GM04503 (cell line): ENCODE measurements around the gene SPRN.
"Not testable (repeated sequence)": the region's sequence is repeated elsewhere in the genome, so short reads cannot be mapped to it uniquely, and the experiment has no call there.

ENCODE experiments used
- DNase-seq: peaks from one replicate; pipeline ENCODE4 v3.0.0-alpha.2; 2012; ENCODE audit warnings: low read depth

SPRN gene

GRCh38 chr10:133384071-133384470 is 40.4 kb downstream of the SPRN start:
- no peak for DNase-seq

DNA sequence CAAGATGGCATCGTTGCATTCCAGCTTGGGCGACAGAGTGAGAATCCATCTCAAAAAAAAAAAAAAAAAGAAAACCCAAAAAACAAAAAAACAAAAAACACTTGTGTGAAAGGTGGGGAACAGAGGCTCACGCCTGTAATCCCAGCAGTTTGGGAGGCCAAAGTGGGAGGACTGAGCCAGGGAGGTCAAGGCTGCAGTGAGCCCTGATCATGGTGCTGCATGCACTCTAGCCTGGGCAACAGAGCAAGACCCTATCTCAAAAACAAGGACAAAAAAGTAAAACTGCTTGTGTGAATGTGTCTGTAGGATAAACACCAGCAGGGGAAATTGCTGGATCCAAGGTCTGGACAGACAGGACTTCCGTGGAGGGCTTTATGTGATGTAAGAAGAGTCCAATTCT is 40.9 kb downstream of the SPRN start:
- DNase-seq, result no peak

GRCh38 chr10:133381036-133381435 is 43.4 kb downstream of the SPRN start:
- DNase-seq, result no peak

GRCh38 chr10:133379801-133380666 is 44.4 kb downstream of the SPRN start:
- no peak for DNase-seq

- no peak for DNase-seq
These were observed 45.1 kb downstream of the SPRN start, which contains the start of gene PAOX for GRCh38 chr10:133379152-133379800. PAOX (plus strand) TSS chr10:133379262; CDS start chr10:133379317, 55 bp downstream.

DNA sequence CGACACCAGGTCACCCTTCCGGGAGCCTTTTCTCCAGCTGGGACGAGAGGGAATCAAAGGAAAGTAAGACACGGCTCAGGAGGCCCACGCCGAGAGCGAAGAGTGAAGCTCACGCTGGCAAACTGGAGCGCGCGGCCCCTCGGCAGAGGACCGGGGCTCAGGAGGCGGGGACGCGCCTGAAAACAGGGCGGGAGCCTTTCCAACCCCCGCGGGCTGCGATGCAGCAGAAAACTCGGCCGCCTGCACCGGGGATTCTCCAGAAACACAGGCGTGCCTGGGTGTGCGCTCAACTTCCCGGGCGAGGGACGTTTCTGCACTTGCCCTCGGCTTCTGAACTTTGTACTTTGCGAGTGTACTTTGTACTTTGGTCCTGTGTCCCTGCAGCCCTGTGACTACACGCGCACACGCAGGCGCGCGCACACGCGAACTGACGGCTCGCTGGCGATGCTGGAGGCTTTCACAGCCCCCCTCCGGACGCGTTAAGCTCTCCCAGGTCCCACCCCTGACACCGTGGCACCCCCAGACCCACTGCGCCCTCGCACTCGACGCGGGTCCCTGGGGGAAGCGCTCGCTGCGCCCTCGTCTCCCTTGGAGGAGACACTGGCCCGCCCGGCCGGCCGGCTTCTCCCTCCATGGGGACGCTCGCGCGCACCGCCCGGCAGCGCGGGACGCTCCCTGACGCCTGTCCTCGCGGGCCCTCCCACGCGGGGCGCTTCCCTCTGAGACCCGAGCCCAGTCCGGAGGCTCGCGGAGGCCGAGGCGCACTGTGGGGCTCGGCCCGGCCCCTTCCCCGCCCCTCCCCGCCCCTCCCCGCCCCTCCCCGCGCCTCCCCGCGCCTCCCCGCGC is 46.0 kb downstream of the SPRN start:
- DNase-seq, result peak; percentile 12

GRCh38 chr10:133377818-133378250 is 46.6 kb downstream of the SPRN start:
- no peak for DNase-seq

- no peak for DNase-seq
These were observed 47.2 kb downstream of the SPRN start for GRCh38 chr10:133377025-133377817.

- not testable (repeated sequence) for DNase-seq
These were observed 48.2 kb downstream of the SPRN start for GRCh38 chr10:133376183-133376582.

- DNase-seq, result no peak
These were observed 48.9 kb downstream of the SPRN start for GRCh38 chr10:133375357-133376115.

DNA sequence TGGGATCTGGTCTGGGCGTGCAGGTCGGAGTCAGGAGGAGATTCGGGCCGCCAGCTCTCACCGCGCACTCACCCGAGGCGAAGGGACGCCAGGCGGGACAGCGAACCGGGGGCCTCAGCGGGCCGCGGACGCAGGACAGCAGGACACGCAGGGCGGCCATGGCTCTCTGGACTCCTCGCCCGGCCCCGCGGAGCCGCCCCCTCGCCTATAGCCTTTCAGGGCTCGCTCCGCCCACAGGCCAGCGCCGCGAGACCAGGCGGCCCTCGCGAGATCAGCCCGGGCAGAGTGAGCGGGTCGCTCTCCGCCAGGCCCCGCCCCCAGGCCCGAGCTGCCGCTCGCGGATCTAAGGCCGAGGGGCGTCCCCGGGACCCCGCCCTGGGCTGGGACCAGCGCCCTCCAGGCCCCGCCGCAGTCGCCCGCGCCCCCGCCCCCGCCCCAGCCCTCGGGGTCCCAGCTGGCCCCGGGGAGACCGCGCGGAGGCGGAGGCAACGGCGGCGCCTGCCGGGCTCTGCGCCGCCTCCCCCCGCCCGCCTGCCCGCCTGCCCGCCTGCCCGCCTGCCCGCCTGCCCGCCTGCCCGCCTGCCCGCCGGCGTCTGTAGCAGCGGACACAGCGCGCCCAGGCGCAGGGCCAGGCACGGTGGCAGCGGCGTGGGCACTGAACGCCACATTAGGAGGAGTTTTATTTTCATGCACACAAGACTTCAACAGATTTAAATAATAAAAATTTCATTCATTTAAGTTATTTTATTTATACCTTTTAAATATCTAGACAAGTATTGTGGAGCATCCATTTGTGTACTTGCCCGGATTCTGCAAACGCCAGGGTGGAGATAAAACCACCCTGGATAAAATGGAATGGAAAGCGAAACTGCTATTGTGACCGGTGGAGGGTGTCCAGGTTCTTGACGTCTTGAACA is 51.0 kb downstream of the SPRN start, which contains the start of gene ECHS1:
Gene ECHS1, minus strand, starts transcription at position 181 of the 917 bp plus-strand sequence. Its CDS starts 21 bp downstream, at position 160.
- peak; percentile 45 for DNase-seq

GRCh38 chr10:133372507-133372906 is 51.9 kb downstream of the SPRN start:
- DNase-seq, result no peak
